WTC11 (cell line): ENCODE data around the gene GPC1. TPM values are rescaled to one million over a fixed set of nuclear protein-coding genes. Genes with fewer than 3 reads are reported as not detected.

Experiments used
- ATAC-seq: fragments of 200-7000 bp; cut with Tn5 transposase; 2 replicates; pipeline ENCODE4 v1.10.0; 2021; ENCODE audit warnings: mild to moderate bottlenecking, moderate library complexity
- CTCF ChIA-PET: fragments of 300-600 bp; sonication (Branson Sonifier 250); formaldehyde crosslinking; loops from one replicate; lab custom pipeline; 2021; ENCODE audit warnings: antibody characterized with exemption; lab: Charles Lee
- POLR2A ChIA-PET: fragments of 350-600 bp; sonication (Branson Sonifier 250); formaldehyde crosslinking; loops from one replicate; lab custom pipeline; 2021; ENCODE audit warnings: antibody characterized with exemption; lab: Charles Lee
- DNase-seq: peaks from one replicate; pipeline ENCODE4 v3.0.0; 2021; ENCODE audit warnings: low spot score
- H3K27ac Mint-ChIP-seq: 2 replicates; pipeline ENCODE4 v1.8.0; 2021; ENCODE audit warnings: mixed read lengths
- H3K27me3 Mint-ChIP-seq: 2 replicates; pipeline ENCODE4 v1.8.0; 2021; ENCODE audit warnings: low read depth, mild to moderate bottlenecking, moderate library complexity, mixed read lengths
- H3K36me3 Mint-ChIP-seq: 2 replicates; pipeline ENCODE4 v1.8.0; 2021; ENCODE audit warnings: mixed read lengths
- H3K4me1 Mint-ChIP-seq: 2 replicates; pipeline ENCODE4 v1.8.0; 2022; ENCODE audit warnings: mixed read lengths
- H3K4me3 Mint-ChIP-seq: 2 replicates; pipeline ENCODE4 v1.8.0; 2021; ENCODE audit warnings: mild to moderate bottlenecking, moderate library complexity, mixed read lengths
- H3K9me3 Mint-ChIP-seq: 2 replicates; pipeline ENCODE4 v1.8.0; 2021; ENCODE audit warnings: mixed read lengths
- AFF4 ChIP-seq: sonication (generic); formaldehyde crosslinking; IDR thresholded peaks from 2 replicates; pipeline ENCODE4 v1.8.1; 2023; ENCODE audit warnings: mild to moderate bottlenecking, missing genetic modification reagents, borderline replicate concordance
- ATF6 ChIP-seq: sonication (generic); formaldehyde crosslinking; IDR thresholded peaks from 2 replicates; pipeline ENCODE4 v1.8.1; 2023; ENCODE audit warnings: mild to moderate bottlenecking, missing genetic modification reagents
- CREB1 ChIP-seq: sonication (generic); formaldehyde crosslinking; IDR thresholded peaks from 2 replicates; pipeline ENCODE4 v1.8.0; 2023; ENCODE audit warnings: mild to moderate bottlenecking, missing genetic modification reagents
- FOXK1 ChIP-seq: sonication (generic); formaldehyde crosslinking; IDR thresholded peaks from 2 replicates; pipeline ENCODE4 v1.8.0; 2022; ENCODE audit warnings: mild to moderate bottlenecking, moderate library complexity, missing genetic modification reagents
- GTF2I ChIP-seq: fragments of 250-450 bp; sonication (Bioruptor Pico); conservative IDR thresholded peaks from 2 replicates; pipeline ENCODE4 v1.4.0; 2021; ENCODE audit warnings: mild to moderate bottlenecking
- IRF2 ChIP-seq: sonication (generic); formaldehyde crosslinking; IDR thresholded peaks from 2 replicates; pipeline ENCODE4 v1.8.0; 2022; ENCODE audit warnings: low read depth, missing genetic modification reagents, borderline replicate concordance
- MLX ChIP-seq: sonication (generic); formaldehyde crosslinking; IDR thresholded peaks from 2 replicates; pipeline ENCODE4 v1.8.1; 2023; ENCODE audit warnings: mild to moderate bottlenecking, missing genetic modification reagents, moderate library complexity
- MXD4 ChIP-seq: fragments of 250-450 bp; sonication (Bioruptor Pico); IDR thresholded peaks from 2 replicates; pipeline ENCODE4 v1.8.0; 2021; ENCODE audit warnings: mild to moderate bottlenecking, moderate library complexity, borderline replicate concordance
- NR3C1 ChIP-seq: sonication (generic); formaldehyde crosslinking; conservative IDR thresholded peaks from 2 replicates; pipeline ENCODE4 v1.8.1; 2023; ENCODE audit warnings: low read depth, mild to moderate bottlenecking, missing genetic modification reagents
- PRDM15 ChIP-seq: sonication (generic); formaldehyde crosslinking; IDR thresholded peaks from 2 replicates; pipeline ENCODE4 v1.8.0; 2022; ENCODE audit warnings: missing genetic modification reagents
- PREB ChIP-seq: sonication (generic); formaldehyde crosslinking; IDR thresholded peaks from 2 replicates; pipeline ENCODE4 v1.8.1; 2022; ENCODE audit warnings: mild to moderate bottlenecking, missing genetic modification reagents, moderate library complexity, borderline replicate concordance
- USF2 ChIP-seq: sonication (generic); formaldehyde crosslinking; IDR thresholded peaks from 2 replicates; pipeline ENCODE4 v1.8.1; 2023; ENCODE audit warnings: mild to moderate bottlenecking, missing genetic modification reagents, moderate library complexity
- ZNF219 ChIP-seq: sonication (generic); formaldehyde crosslinking; IDR thresholded peaks from 2 replicates; pipeline ENCODE4 v1.8.0; 2023; ENCODE audit warnings: missing genetic modification reagents, mild to moderate bottlenecking, borderline replicate concordance
- ZNF423 ChIP-seq: fragments of 250-450 bp; sonication (Bioruptor Pico); IDR thresholded peaks from 2 replicates; pipeline ENCODE4 v2.1.2; 2022; ENCODE audit warnings: mild to moderate bottlenecking, moderate library complexity
- ZSCAN18 ChIP-seq: fragments of 250-450 bp; sonication (Bioruptor Pico); IDR thresholded peaks from 2 replicates; pipeline ENCODE4 v2.1.2; 2022; ENCODE audit warnings: mild to moderate bottlenecking, moderate library complexity
- total RNA-seq: library from RNA; stranded (reverse); gene quantifications from 3 replicates; pipeline ENCODE4 v1.2.3, GENCODE V29; 2021

Gene GPC1
- total RNA-seq, 1 experiment from 2014 or later, result 41.5 TPM

- CTCF ChIA-PET, result interaction anchor here (0.7 to 4.9 kb wide), 10 partner anchors 11 to 306 kb away, joined by 3 to 21 read pairs (median 4); partner anchors contain the start of gene CAPN10
- TF ChIP-seq PRDM15 (CRISPR knock-in tag) (peak; percentile 46), NR3C1 (CRISPR knock-in tag) (no peak)
- no peak for ATAC-seq
- POLR2A ChIA-PET, result interaction anchor here (0.6 kb wide), 1 partner anchor 69 kb away, joined by 4 read pairs; no protein-coding TSS in a partner anchor
- Mint-ChIP-seq H3K4me1 (peaks cover 35% of the 10 kb centered on the region), H3K4me3 (peak overlapping the region; percentile 12; the same call in 1 of the 2 replicates), H3K9me3 (no peaks in the 10 kb centered on the region), H3K27ac (no peak overlapping the region), H3K36me3 (no peaks in the 10 kb centered on the region), H3K27me3 (peaks cover 34% of the 10 kb centered on the region)
- DNase-seq, result peak; percentile 56
Measured at GRCh38 chr2:240455647-240456446, 20.4 kb downstream of the GPC1 start.

GRCh38 chr2:240456447-240457222 is 21.2 kb downstream of the GPC1 start:
- H3K4me1 Mint-ChIP-seq, result peaks cover 35% of the 10 kb centered on the region
- no peak overlapping the region for H3K27ac Mint-ChIP-seq
- no peak for TF ChIP-seq PREB (CRISPR knock-in tag)
- TF ChIP-seq IRF2, result no peak
- TF ChIP-seq FOXK1 (CRISPR knock-in tag), result no peak
- no peak for TF ChIP-seq MLX
- no peak for TF ChIP-seq GTF2I (CRISPR knock-in tag)
- TF ChIP-seq AFF4 (CRISPR knock-in tag), result no peak
- TF ChIP-seq ZSCAN18, result no peak
- no peak for TF ChIP-seq ZNF423 (CRISPR knock-in tag)
- no peak for TF ChIP-seq CREB1 (CRISPR knock-in tag)
- no peak for TF ChIP-seq ZNF219
- no peak for TF ChIP-seq MXD4 (CRISPR knock-in tag)
- TF ChIP-seq ATF6 (CRISPR knock-in tag), result no peak
- TF ChIP-seq USF2 (CRISPR knock-in tag), result no peak

More at GRCh38 chr2:240456447-240457222, 21.2 kb downstream of the GPC1 start:
- Mint-ChIP-seq H3K4me3 (peak overlapping the region; percentile 48), H3K36me3 (no peaks in the 10 kb centered on the region), H3K9me3 (no peaks in the 10 kb centered on the region), H3K27me3 (peaks cover 34% of the 10 kb centered on the region)
- DNase-seq (no peak), ATAC-seq (no peak)
- ChIA-PET POLR2A (interaction anchor here (0.6 kb wide), 1 partner anchor 70 kb away, joined by 4 read pairs; no protein-coding TSS in a partner anchor), CTCF (interaction anchor here (0.7 to 4.9 kb wide), 8 partner anchors 10 to 307 kb away, joined by 3 to 21 read pairs (median 4); partner anchors contain the start of gene CAPN10)
